Suprapubic skin (tissue), 4 donors: Measurements from ENCODE around the gene CXXC5.

Experiments
- POLR2A ChIP-seq, 2 donors: fragments of 450-650 bp; IDR thresholded peaks; one replicate each; pipeline ENCODE4 v1.6.1; 2017; ENCODE audit warnings: antibody characterized with exemption in 2 of 2, mild to moderate bottlenecking in 2 of 2, moderate library complexity in 2 of 2
- POLR2AphosphoS5 ChIP-seq, 3 donors: sonication (generic); formaldehyde crosslinking; IDR thresholded peaks; one replicate each; pipeline ENCODE4 v1.6.1; 2017; ENCODE audit warnings: antibody characterized with exemption in 3 of 3
- TF ChIP-seq, protein P1 (sequence below), 2 donors: fragments of 200-600 bp in 1 of 2; fragments of 450-650 bp in 1 of 2; sonication (generic) in 1 of 2; IDR thresholded peaks; one replicate each; pipeline ENCODE4 v1.5.1; 2016 to 2019; ENCODE audit warnings: antibody characterized with exemption in 2 of 2, mild to moderate bottlenecking in 1 of 2, moderate library complexity in 1 of 2

DNA sequence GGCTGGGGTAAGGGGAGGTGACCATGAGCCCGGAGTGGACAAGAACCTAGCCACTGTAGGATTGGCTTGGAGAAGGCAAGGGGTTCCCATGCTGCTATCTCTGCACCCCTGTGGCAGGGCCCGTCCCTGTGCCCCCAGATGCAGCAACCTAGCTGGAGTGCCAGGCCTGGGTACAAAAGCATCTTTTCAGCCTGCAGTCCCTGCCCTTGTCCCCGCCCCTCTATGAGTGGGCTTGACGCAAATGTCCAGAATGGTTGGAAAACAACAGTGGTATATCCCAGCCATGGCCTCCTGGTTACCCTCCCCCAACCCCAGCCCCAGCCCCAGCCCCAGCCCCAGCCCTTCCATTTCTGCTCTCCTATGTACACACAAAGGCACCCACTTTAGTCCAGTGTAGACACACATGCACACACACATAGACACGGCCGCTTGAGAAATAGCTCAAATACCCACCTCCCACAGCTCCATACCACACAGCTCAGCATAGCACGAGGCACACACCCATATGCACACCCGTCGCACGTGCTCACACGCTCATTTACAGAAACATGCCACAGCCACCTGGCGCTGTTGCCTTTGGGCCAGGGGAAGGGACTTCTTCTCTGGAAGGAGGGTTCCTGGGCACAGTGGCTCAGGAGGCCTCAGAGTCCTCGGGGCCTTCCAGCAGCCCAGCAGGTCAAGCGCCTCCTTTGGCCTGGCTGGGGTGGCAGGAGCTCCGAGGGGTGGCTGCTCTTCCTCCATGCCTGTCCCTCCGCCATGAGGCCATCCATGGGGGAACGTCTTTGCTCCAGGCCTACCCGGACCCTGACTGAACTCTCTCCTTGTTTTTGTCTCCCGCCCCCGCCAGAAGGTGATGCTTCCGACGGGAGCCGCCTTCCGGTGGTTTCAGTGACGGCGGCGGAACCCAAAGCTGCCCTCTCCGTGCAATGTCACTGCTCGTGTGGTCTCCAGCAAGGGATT is 34.1 kb downstream of the CXXC5 start:
- TF ChIP-seq POLR2A (IDR thresholded peaks at IDR 0.05) (no peak), POLR2AphosphoS5 (IDR thresholded peaks at IDR 0.05) (no peak)
- TF ChIP-seq, protein P1, sequence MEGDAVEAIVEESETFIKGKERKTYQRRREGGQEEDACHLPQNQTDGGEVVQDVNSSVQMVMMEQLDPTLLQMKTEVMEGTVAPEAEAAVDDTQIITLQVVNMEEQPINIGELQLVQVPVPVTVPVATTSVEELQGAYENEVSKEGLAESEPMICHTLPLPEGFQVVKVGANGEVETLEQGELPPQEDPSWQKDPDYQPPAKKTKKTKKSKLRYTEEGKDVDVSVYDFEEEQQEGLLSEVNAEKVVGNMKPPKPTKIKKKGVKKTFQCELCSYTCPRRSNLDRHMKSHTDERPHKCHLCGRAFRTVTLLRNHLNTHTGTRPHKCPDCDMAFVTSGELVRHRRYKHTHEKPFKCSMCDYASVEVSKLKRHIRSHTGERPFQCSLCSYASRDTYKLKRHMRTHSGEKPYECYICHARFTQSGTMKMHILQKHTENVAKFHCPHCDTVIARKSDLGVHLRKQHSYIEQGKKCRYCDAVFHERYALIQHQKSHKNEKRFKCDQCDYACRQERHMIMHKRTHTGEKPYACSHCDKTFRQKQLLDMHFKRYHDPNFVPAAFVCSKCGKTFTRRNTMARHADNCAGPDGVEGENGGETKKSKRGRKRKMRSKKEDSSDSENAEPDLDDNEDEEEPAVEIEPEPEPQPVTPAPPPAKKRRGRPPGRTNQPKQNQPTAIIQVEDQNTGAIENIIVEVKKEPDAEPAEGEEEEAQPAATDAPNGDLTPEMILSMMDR (IDR thresholded peaks at IDR 0.05) = no peak
